ENCODE data around the gene ARGLU1.

The ARGLU1 gene

DNA sequence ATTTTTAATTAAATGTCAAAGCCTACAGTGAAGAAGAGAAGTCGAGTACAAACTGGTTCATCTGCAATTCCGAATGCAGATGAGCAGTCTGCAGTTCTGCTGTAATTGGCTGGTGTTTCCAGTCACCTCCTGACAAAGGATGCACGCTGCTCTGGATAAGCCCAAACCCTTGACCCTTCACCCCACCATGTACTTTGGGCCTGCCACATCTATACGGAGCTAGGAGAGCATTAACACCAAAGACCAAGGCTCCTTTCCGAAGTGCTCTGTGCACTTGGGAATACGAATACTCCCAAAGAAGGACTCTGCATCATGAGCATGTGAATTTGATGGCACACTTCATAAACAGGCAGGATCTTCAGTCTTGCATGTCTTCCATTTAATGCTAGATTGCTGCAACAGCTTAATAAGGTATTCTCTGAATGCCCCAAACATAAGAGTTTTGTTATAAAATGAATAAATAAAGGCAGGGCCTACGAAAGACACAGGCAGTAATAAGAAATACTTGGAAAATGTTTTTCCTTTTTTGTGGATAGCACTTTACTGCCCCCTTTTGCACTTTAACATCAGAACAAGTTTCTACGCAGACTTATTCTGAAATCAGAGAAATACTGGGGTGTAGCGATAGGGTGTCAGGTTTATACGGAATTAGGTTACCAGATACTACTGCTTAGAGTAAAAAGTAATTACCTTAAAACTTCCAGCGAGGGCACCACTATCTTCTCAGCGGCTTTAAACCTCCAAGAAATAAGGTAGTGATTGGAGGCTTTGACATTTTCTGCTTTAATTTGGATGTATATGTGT is 47.5 kb downstream of the ARGLU1 start:
- H3K27me3 Mint-ChIP-seq, result peaks cover 15% of the 10 kb centered on the region
- DNase-seq (ENCODE audit: low spot score in 2 of 2) (no peak), ATAC-seq (ENCODE audit: low read depth) (no peak)
- no peaks in the 10 kb centered on the region for H3K36me3 Mint-ChIP-seq
- H3K4me1 Mint-ChIP-seq, result no peaks in the 10 kb centered on the region
- no peaks in the 10 kb centered on the region for H3K9me3 Mint-ChIP-seq
- H3K27ac Mint-ChIP-seq, result no peak overlapping the region
- H3K4me3 Mint-ChIP-seq, result no peak overlapping the region

- DNase-seq (ENCODE audit: low spot score in 2 of 2) (no peak), ATAC-seq (ENCODE audit: low read depth) (no peak)
- H3K9me3 Mint-ChIP-seq, result no peaks in the 10 kb centered on the region
- no peak overlapping the region for H3K4me3 Mint-ChIP-seq
- H3K27me3 Mint-ChIP-seq, result peaks cover 11% of the 10 kb centered on the region
- H3K27ac Mint-ChIP-seq, result no peak overlapping the region
- no peaks in the 10 kb centered on the region for H3K4me1 Mint-ChIP-seq
- H3K36me3 Mint-ChIP-seq, result no peaks in the 10 kb centered on the region
Measured at GRCh38 chr13:106518512-106518911, 49.4 kb downstream of the ARGLU1 start.

DNA sequence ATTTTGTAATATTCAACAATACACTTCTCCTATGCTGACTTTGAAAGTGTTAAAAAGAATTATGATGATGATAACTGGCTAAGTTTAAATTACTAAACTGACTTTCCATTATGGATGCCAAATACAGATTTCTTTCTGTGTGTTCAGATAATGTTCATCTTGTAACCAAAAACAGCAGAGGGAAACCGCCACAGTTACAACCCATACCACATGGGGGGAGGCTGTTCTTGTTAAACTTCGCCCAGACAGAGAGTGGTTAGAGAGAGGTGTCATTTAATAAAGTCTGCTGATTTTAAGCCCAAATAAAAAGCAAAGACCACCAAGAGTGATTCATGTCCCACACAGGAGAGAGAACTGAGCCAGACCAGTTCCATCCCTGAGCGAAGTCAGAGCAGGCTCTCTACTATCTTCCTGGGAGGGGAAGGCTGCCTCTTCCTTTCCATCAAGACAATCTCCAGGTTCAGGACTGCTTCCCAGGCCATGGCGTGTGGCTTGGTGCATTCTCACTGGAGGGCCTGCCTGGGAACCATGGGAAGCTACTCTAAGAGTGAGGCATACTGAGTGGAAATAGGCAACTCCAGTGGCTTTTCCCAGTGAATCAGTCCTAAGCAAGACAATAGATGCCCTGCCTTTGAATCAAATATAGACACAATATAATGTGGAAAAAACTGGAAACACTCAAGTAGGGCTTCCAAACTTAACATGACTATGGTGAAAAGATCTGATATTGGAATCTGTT is 50.7 kb downstream of the ARGLU1 start:
- ATAC-seq (ENCODE audit: low read depth), result no peak
- Mint-ChIP-seq H3K4me1 (no peaks in the 10 kb centered on the region), H3K36me3 (no peaks in the 10 kb centered on the region), H3K9me3 (no peaks in the 10 kb centered on the region), H3K27me3 (peaks cover 13% of the 10 kb centered on the region), H3K4me3 (no peak overlapping the region), H3K27ac (no peak overlapping the region)
- DNase-seq (ENCODE audit: low spot score in 2 of 2), result no peak

GRCh38 chr13:106515635-106516254 is 52.2 kb downstream of the ARGLU1 start:
- H3K9me3 Mint-ChIP-seq, result no peaks in the 10 kb centered on the region
- no peak overlapping the region for H3K27ac Mint-ChIP-seq
- DNase-seq (ENCODE audit: low spot score in 2 of 2) (no peak), ATAC-seq (ENCODE audit: low read depth) (no peak)
- no peak overlapping the region for H3K4me3 Mint-ChIP-seq
- H3K4me1 Mint-ChIP-seq, result no peaks in the 10 kb centered on the region
- H3K27me3 Mint-ChIP-seq, result peaks cover 11% of the 10 kb centered on the region
- H3K36me3 Mint-ChIP-seq, result no peaks in the 10 kb centered on the region

DNA sequence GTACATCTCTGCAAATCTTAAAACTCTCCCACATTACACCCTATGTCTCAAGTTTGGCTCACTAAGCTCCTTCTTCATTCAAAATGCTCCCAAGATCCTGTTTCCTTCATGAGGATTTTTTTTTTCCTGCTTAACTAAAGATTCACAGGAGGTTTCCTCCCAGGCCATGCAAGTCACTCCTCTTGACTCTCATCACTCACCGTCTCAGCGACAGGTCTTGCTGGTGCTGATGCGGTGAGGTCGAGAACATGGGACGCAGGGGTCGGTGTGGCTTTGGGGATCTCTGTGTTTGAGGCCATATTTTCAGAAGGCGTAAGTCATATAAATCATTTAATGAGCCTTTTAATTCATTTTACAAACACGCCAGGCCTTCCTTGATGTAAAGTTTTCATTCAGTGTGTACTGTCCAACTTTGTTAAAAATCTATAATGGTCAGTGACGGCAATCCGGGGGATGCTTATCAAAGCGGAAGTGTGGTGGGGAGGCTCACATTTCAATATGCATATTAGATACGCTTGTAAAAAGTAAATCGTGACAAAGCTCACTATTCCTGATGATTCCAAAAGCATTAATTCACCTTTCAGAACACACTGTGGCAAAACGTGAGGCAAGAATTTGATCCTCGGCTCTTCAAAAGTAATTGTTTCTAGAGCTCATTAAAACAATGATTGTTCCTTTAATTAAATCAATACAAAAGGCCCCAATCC is 52.9 kb downstream of the ARGLU1 start:
- DNase-seq (ENCODE audit: low spot score in 2 of 2), result no peak
- Mint-ChIP-seq H3K27ac (no peak overlapping the region), H3K9me3 (no peaks in the 10 kb centered on the region), H3K4me1 (no peaks in the 10 kb centered on the region), H3K36me3 (no peaks in the 10 kb centered on the region), H3K27me3 (peaks cover 8% of the 10 kb centered on the region), H3K4me3 (no peak overlapping the region)
- ATAC-seq (ENCODE audit: low read depth), result no peak

DNA sequence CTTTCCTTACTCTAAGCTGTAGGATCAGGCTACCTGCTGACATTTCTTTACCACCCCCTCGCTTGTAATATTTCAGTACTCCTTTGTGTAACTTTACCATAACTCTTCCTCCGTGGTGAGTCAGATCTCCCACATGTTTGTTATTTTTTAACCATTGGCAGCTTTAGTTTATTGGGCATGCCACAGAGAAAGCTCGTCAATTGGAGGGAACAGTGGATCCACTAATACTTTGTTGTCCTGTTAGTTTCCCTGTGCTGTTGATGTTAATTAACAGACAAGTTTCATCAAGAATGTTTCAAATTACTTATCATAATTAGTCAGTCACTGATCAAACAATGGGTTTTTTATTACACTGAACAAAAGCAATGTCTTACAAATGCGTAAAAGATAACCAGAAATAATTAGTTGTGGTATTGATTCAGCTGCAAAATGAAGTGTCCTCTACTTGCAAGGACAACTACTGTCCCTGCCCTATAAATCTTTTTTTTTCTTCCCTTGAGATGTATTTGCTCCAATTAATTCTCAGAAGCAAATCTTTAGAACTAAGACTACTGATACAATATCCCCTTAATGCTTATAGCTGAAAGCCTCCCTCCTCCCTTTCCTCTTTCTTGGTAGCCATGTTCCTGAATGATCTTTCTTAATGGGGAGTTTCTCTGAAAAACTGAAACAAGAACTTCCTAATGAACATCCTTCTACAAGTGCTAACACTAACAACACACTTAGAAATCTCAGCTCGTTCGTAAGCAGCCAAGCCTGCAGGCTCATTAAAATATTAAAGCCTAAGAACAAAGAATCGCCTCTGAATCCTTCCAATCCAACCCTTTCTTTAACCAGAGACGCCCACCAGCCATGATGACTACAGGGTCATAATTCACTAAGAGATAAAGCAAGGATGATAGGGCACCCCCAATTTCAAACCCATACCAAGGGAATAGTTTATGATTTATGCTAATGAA is 54.6 kb downstream of the ARGLU1 start:
- H3K4me3 Mint-ChIP-seq, result no peak overlapping the region
- DNase-seq (ENCODE audit: low spot score in 2 of 2) (no peak), ATAC-seq (ENCODE audit: low read depth) (no peak)
- H3K27ac Mint-ChIP-seq, result no peak overlapping the region
- H3K4me1 Mint-ChIP-seq, result no peaks in the 10 kb centered on the region
- H3K36me3 Mint-ChIP-seq, result no peaks in the 10 kb centered on the region
- no peaks in the 10 kb centered on the region for H3K9me3 Mint-ChIP-seq
- H3K27me3 Mint-ChIP-seq, result peaks cover 6% of the 10 kb centered on the region

- H3K27me3 Mint-ChIP-seq, result peaks cover 4% of the 10 kb centered on the region
- DNase-seq (ENCODE audit: low spot score in 2 of 2) (no peak), ATAC-seq (ENCODE audit: low read depth) (no peak)
- H3K4me1 Mint-ChIP-seq, result no peaks in the 10 kb centered on the region
- no peaks in the 10 kb centered on the region for H3K9me3 Mint-ChIP-seq
- H3K27ac Mint-ChIP-seq, result no peak overlapping the region
- H3K4me3 Mint-ChIP-seq, result no peak overlapping the region
- H3K36me3 Mint-ChIP-seq, result no peaks in the 10 kb centered on the region
Measured at GRCh38 chr13:106507560-106508274, 60.2 kb downstream of the ARGLU1 start.

DNA sequence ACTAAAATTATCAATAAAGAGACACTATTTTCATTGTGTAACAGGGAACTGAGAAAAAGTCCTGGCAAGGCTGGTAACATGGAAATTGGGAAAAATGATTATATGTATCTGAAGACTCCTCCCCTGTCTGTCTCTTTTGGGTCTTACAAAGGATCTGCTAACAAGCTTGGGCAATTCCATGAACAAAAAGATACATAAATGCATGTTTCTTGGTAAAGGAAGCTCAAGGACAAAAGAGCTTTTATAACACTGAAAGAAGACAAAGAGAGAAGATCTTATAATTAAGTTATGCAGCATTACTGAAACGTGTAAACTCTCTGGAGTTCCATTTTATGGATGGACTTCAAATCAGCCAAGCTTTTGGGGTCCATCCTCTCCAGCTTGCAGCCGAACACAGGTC is 61.7 kb downstream of the ARGLU1 start:
- DNase-seq (ENCODE audit: low spot score in 2 of 2) (no peak), ATAC-seq (ENCODE audit: low read depth) (no peak)
- Mint-ChIP-seq H3K4me3 (no peak overlapping the region), H3K36me3 (no peaks in the 10 kb centered on the region), H3K9me3 (no peaks in the 10 kb centered on the region), H3K27ac (no peak overlapping the region), H3K4me1 (no peaks in the 10 kb centered on the region), H3K27me3 (peaks cover 6% of the 10 kb centered on the region)

DNA sequence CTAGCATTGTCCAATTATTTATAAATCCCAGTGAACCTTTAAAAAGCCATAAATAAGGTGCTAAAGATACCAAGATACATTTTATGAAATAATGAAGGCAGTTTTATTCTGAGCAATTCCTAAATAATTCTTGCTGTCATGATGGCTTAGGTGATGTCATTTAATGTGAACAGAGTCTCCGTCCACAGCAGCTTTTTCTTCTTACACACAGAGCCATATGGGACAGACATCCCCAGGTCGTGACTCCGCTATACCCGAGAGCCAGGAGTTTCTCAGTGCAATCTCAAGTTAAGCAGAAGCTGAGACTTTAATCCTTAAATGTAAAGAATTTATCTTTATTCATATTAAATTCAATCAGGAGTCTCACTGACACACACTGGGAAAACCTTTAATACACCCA is 62.2 kb downstream of the ARGLU1 start:
- DNase-seq (ENCODE audit: low spot score in 2 of 2) (no peak), ATAC-seq (ENCODE audit: low read depth) (no peak)
- Mint-ChIP-seq H3K9me3 (no peaks in the 10 kb centered on the region), H3K27ac (no peak overlapping the region), H3K27me3 (peaks cover 6% of the 10 kb centered on the region), H3K4me1 (no peaks in the 10 kb centered on the region), H3K36me3 (no peaks in the 10 kb centered on the region), H3K4me3 (no peak overlapping the region)

DNA sequence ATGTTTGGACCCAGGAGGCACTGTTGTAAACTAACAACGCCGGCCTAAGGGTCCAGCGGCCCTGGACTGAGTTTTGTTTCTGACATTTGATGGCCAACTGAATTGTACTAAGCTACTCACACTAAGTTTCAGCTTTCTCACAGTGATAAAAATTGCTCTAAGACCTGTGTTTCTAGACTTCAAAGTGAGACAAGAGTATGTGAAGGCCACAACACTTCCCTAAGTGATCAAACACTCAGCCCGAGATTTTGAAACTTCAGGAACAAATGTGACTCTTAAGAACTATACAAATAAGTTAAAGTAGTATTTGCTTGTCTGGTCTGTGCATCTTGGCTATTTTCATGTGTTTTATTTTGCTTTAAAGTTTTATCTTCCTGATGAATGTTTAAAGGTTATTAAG is 62.6 kb downstream of the ARGLU1 start:
- ATAC-seq (ENCODE audit: low read depth) (no peak), DNase-seq (ENCODE audit: low spot score in 2 of 2) (no peak)
- Mint-ChIP-seq H3K27me3 (peaks cover 6% of the 10 kb centered on the region), H3K36me3 (no peaks in the 10 kb centered on the region), H3K4me3 (no peak overlapping the region), H3K4me1 (no peaks in the 10 kb centered on the region), H3K9me3 (no peaks in the 10 kb centered on the region), H3K27ac (no peak overlapping the region)

- H3K4me1 Mint-ChIP-seq, result peaks cover 2% of the 10 kb centered on the region
- DNase-seq (ENCODE audit: low spot score in 2 of 2), result no peak
- no peak overlapping the region for H3K27ac Mint-ChIP-seq
- no peaks in the 10 kb centered on the region for H3K36me3 Mint-ChIP-seq
- ATAC-seq (ENCODE audit: low read depth), result no peak
- H3K27me3 Mint-ChIP-seq, result peaks cover 10% of the 10 kb centered on the region
- no peaks in the 10 kb centered on the region for H3K9me3 Mint-ChIP-seq
- no peak overlapping the region for H3K4me3 Mint-ChIP-seq
Measured at GRCh38 chr13:106503730-106504453, 64.0 kb downstream of the ARGLU1 start.

DNA sequence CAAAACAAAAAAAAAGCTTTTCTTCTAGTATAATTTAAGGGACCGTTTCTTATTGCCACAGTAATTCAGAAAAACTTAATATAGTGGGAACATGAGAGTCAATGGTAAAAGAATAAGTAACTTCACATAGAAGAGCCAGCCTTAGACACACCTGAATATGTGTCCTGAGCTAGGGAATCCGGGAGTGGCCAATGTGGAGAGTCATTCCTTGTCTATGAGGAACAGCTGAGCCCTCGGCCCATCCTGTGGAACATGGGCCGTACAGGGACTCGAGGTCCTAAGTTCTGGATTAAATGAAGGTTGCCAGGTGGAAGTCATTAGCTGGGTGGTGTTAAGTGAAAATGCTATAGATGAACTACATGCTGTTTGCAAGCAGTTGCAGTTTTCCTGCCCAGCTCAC is 64.7 kb downstream of the ARGLU1 start:
- no peak for ATAC-seq (ENCODE audit: low read depth)
- H3K4me1 Mint-ChIP-seq, result peaks cover 2% of the 10 kb centered on the region
- H3K27me3 Mint-ChIP-seq, result peaks cover 10% of the 10 kb centered on the region
- no peak overlapping the region for H3K27ac Mint-ChIP-seq
- H3K9me3 Mint-ChIP-seq, result no peaks in the 10 kb centered on the region
- no peak overlapping the region for H3K4me3 Mint-ChIP-seq
- no peak for DNase-seq (ENCODE audit: low spot score in 2 of 2)
- H3K36me3 Mint-ChIP-seq, result no peaks in the 10 kb centered on the region

Measured in memory B cell (primary cell).